22Rv1 (cell line): ENCODE results near the gene SMAD4.

ENCODE experiments used
- H3K27ac ChIP-seq: fragments of 450-650 bp; 2 replicates; pipeline ENCODE4 v1.5.1; 2017
- ZFX ChIP-seq: fragments of 450-650 bp; IDR thresholded peaks from 2 replicates; pipeline ENCODE4 v1.6.1; 2017; ENCODE audit warnings: antibody characterized with exemption, borderline replicate concordance
- TF ChIP-seq, protein P1 (sequence below): fragments of 450-650 bp; IDR thresholded peaks from 2 replicates; pipeline ENCODE4 v1.5.1; 2017; ENCODE audit warnings: mild to moderate bottlenecking

The SMAD4 gene

DNA sequence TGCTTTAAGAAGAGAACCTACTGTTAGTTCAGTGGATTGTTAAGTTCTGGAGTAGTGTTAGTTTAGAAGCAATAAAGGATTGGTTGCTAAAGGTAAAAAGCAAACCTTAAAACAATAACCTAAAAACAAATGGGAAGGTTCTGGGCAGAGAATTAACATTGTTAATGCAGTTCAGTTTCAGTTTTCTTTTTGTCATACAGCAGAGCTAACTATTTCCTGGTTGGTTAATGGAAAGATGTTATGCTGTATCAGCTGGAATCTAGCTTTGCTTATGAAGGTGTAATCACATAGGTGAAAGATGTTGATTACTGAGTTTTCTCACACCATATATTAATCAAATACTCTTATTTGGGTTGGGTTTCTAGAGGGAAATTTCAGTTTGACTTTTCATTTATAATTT is 23.8 kb downstream of the SMAD4 start:
- no peak overlapping the region for H3K27ac ChIP-seq
- TF ChIP-seq, protein P1, sequence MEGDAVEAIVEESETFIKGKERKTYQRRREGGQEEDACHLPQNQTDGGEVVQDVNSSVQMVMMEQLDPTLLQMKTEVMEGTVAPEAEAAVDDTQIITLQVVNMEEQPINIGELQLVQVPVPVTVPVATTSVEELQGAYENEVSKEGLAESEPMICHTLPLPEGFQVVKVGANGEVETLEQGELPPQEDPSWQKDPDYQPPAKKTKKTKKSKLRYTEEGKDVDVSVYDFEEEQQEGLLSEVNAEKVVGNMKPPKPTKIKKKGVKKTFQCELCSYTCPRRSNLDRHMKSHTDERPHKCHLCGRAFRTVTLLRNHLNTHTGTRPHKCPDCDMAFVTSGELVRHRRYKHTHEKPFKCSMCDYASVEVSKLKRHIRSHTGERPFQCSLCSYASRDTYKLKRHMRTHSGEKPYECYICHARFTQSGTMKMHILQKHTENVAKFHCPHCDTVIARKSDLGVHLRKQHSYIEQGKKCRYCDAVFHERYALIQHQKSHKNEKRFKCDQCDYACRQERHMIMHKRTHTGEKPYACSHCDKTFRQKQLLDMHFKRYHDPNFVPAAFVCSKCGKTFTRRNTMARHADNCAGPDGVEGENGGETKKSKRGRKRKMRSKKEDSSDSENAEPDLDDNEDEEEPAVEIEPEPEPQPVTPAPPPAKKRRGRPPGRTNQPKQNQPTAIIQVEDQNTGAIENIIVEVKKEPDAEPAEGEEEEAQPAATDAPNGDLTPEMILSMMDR, result no peak
- TF ChIP-seq ZFX, result no peak

DNA sequence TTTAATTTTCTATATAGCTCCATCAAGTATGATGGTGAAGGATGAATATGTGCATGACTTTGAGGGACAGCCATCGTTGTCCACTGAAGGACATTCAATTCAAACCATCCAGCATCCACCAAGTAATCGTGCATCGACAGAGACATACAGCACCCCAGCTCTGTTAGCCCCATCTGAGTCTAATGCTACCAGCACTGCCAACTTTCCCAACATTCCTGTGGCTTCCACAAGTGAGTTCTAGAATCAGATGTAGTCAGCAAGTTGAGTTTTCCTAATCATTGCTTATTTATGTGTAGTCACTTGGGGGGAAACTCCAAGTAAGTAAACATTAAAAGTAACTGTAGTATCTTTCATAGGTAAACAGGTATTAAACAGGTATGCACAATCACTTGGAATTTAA is 24.8 kb downstream of the SMAD4 start:
- no peak overlapping the region for H3K27ac ChIP-seq
- TF ChIP-seq, protein P1, result no peak
- no peak for TF ChIP-seq ZFX

DNA sequence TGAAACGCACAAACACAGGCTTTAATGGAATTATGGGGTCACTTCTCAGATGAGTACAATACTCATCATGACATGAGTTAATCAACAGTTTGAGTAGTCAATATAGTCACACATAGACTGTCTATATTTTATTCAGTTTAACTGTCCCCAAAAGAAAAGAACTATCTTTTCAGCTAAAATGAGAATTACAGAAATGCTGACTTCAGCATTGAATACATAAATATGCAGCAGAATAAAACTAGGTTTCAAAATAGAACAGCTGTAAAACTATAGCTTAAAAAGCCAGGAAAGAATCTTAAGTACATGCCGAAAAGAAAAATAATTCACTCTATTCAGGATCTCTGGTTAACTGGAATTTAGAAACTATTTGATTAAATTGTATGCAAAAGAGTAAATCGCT is 30.0 kb downstream of the SMAD4 start:
- H3K27ac ChIP-seq, result no peak overlapping the region
- TF ChIP-seq, protein P1, result no peak
- TF ChIP-seq ZFX, result no peak

DNA sequence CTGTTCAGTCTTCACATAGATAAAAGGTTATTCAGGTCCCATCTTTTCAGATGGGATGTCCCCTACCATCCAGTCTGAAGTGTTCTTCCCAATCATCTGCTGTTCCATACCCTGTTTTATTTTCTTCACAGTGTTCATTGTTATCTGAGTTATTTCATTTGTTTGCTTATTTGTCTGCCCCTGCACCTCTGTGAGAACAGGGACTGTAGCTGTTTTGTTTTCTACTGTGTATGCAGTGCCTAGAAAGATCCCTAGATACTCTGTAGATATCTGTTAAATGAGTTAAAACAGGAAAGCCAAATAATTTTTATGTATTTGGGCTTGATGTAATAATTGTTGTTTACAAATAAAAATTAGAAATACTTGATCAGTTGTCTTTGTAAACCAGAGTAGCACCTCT is 34.2 kb downstream of the SMAD4 start:
- no peak overlapping the region for H3K27ac ChIP-seq
- TF ChIP-seq ZFX, result no peak
- TF ChIP-seq, protein P1, result no peak

DNA sequence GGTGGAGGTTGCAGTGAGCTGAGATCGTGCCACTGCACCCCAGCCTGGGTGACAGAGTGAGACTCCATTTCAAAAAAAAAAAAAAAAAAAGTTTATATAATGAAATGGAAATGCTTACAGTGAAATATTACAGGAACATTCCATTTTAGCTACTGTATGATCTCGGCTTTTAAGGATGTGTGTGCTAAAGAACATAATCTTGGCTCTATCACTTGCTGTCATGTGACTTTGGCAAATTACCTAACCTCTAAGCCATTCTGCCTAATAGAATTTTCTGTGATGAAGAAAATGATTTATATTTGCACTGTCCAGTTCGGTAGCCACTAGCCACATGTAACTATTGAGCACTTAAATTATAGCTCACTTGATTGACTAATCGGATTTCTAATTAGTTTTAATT is 36.3 kb downstream of the SMAD4 start:
- no peak overlapping the region for H3K27ac ChIP-seq
- TF ChIP-seq, protein P1, result no peak
- no peak for TF ChIP-seq ZFX

DNA sequence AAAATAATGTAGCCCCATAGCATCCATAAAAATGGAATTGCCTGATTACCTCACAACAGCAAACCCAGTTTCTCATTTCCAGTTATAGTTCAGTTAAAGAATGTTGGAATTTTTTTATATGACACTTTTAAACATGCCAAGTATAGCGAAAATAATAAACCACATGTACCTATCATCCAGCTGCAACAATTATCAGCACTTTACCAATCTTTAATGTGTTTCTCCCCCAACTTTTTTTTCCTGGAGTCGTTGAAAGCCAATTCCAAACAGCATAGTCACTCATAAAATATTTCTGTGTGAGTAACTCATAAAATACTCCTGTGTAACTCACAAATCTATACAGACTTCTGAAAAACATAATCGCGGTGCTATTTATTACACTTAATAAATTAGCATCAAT is 38.1 kb downstream of the SMAD4 start:
- no peak overlapping the region for H3K27ac ChIP-seq
- TF ChIP-seq, protein P1, result no peak

DNA sequence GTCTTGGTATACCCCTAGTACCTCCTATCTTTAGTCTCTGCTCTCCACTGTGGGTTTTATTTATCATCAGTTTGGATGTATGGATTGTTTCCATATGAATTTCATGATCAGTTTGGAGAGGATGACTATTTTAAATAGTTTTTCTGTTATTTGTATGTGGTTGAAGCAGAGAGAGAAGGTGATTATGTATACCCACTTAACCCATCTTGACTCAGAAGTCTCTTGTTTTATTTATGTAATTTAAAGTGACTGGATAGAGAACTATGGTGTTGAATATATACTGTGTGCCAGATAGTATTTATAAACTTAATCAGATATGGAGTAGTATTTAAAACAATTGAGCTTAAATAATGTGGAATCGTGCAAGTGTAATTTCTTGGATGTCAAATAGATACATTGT is 39.9 kb downstream of the SMAD4 start:
- TF ChIP-seq ZFX, result no peak
- TF ChIP-seq, protein P1, result no peak
- H3K27ac ChIP-seq, result no peak overlapping the region
